HG03558 (cell line): ENCODE results near the gene TULP4.
A peak's percentile ranks its signal among the peaks of the same experiment; 100 is the strongest.

Experiments
- ATAC-seq: cut with Tn5 transposase; IDR thresholded peaks from one replicate; pipeline ENCODE4 v1.9.1; 2021; ENCODE audit warnings: moderate number of reproducible peaks; ENCODE audit not compliant: unreplicated experiment; ENCODE audit errors: extremely low read depth

TULP4 gene

DNA sequence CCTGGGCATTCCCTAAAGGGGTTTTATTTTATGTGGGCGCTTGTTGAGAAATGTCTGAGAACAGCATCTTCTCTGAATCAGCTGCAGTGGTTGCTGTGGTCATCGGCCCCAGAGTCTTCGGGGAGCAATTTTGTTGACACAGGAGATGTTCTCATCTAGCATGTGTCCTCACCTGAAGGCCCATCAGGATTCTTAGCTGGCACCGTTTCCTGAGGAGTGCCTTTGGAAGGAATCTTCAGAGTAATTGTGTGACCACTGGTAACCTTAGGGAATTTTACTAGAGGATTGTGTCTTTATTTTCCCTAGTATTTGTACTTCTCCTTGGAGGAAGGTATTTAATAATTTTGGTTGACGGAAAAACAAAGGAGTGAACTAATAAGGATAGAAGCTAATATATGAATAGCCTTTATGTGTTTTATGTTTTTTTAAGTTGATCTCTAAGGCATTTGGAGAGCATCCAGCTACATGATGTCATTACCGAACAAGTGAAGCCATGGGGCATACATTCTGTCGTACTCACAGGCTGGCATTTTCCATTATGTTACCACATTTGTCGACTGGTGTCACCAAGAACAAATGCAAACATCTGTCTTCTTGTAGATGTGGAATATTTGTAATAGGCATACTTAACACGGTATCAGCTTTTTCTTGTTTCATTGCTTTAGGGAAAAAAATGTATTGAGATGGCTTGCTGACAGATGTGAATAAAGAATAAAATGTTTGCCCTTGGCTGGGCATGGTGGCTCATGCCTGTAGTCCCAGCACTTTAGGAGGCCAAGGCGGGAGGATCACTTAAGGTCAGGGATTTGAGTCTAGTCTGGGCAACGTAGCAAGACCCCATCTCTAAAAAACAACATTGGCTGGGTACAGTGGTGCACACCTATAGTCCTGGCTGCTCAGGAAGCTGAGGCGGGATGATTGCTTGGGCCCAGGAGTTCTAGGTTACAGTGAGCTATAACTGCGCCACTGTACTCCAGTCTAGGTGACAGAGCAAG lies 41.9 kb downstream of the TULP4 start:
- ATAC-seq, result no peak

DNA sequence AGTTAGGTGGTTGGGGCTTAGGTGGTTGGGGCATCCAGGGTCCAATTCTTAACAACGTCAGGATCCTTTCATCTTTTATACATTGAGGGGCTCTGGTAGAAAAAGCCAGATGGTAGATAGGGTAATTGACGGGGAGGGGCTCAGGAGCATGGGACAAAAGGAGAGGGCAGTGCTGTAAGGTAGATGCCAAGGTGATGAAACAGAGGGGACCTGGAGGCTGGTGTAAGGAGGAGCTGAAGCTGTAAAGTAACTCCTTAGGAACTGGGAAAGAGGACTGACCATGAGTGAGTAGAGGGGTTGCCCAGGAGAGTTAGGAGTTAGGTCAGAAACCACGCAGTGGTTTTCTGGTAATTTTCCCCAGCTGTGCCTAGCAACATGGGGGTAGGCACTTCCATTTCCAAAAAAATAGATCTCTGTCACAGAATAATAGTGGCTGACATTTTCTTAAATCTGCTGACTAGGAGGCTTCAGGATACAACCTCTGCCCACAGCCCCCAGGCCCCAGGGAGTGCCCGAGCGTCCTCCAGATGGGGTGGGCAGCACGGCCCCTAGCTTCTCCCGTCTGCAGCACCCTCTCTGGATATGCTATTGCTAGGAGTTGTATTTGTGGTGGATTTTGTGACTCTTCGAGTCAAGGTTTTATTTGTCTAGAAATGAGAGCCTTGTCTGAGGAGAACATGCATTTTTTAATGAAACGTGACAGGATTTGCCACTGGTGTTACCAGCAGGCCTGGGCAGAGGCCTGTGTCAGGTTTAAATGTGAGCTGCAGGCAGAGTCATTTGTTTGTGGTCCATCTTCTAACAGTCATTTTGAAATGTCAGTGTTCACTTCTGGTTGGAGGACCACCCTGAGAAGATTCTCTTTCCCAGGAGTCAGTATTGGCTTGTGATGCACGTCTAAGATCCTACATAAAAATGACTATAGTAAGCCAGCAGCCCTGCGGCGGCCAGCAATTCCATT lies 44.6 kb downstream of the TULP4 start:
- ATAC-seq, result peak; percentile 20

DNA sequence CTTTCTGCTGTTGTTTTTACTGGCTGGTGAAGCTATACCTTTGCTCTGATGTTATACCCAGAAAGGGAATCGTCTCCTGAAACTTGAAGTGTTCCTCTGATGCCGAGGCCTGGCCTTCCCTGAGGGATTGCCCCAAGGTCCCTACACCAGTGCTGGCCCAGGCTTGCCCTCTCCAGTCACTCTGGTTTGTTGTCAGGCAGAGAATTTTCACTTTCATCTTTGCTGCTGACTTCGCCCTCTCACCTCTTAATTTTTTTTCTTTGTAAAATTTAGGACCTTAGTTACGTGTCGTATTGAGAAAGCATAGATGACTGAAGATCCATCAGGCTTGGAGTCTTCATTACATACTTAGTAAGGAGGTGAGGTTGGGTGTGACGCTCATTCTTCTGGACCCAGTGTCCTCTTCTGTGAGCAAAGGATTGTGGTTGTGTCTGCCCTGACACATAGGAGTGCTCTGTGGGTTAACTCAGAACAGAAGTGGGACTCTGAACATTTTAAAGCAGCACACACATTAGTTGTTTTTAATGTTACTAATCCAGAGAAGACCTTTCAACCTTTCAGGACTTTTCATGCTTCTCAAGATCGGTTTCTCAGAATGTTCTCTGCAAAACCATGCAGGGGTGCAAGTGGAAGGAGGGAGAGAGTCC lies 45.4 kb downstream of the TULP4 start:
- peak; percentile 44 for ATAC-seq

- no peak for ATAC-seq
Measured at GRCh38 chr6:158358450-158359077, 46.3 kb downstream of the TULP4 start.

DNA sequence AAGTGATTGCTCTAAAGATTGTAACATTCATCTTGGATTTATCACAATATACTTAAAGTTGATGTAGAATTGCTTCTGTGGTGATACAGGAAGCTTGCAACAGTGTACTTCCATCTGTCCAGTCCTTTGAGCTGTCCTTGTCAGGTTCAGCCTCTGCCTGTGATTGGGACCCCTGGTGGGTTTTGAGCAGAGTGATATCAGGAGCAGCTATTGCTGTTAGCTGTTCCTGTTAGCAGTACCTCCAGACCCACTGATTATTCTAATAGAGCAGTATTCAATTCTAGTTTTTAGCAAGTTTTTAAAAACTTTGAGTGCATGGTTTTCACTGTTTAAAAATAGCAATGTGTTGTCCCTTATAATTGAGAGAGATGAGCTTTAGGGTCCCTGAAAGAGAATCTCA lies 48.8 kb downstream of the TULP4 start:
- ATAC-seq, result no peak

- no peak for ATAC-seq
Measured at GRCh38 chr6:158361961-158362669, 49.9 kb downstream of the TULP4 start.

DNA sequence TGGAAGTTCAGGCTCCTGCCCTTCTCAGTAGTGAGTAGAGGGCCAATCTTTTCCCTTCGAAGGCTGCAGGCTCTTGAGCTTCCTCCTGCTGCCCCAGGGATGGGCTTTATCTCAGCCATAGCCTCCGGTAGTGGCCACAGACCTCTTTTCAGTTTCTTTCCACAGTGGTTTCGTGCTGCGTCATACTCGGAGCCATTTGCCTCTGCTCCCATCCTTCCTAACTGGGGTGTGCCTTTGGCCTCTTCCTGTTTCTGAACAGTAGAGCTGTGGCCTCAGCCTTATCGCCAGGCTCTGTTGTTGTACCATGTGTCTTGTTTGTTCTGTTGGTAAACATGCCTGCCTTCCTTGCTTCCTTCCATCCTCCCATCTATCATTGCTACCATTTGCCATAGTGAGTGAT lies 54.1 kb downstream of the TULP4 start:
- no peak for ATAC-seq

- no peak for ATAC-seq
Measured at GRCh38 chr6:158367816-158368215, 55.6 kb downstream of the TULP4 start.

DNA sequence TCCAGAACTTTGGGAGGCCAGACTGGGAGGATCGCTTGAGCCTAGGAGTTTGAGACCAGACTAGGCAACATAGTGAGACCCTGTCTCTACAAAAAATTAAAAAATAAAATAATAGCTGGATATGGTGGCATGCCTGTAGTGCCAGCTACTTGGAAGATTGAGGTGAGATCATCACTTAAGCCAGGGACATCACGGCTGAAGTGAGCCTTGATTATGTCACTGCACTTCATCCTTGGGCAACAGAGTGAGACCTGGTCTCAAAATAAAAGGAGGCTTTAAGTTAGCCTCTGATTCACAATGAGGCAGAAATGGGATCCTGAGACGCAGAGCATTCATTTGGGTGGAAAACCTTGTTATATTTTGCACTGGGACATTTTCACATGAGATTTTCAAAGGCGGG lies 57.0 kb downstream of the TULP4 start:
- ATAC-seq, result no peak

- no peak for ATAC-seq
Measured at GRCh38 chr6:158370805-158371204, 58.5 kb downstream of the TULP4 start.

GRCh38 chr6:158371261-158371660 lies 59.0 kb downstream of the TULP4 start:
- ATAC-seq, result no peak

DNA sequence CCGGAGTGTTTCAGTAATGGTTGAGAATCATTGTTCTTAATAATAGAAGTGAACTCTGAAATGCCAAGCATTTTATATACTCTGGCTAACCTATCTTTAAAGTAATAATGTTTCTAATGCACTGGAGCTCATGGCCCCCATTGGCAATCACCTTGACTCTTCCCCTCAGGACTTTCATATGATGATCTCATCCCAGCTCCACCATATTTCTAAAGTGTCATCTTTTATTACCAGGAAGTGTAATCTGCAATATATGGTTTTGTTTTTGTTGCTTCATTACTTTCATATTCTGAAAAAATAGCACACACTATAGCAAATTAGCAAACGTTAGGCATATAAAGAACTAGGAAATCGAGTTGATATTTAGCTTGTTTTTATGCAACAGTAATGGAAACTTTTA lies 60.3 kb downstream of the TULP4 start:
- no peak for ATAC-seq

DNA sequence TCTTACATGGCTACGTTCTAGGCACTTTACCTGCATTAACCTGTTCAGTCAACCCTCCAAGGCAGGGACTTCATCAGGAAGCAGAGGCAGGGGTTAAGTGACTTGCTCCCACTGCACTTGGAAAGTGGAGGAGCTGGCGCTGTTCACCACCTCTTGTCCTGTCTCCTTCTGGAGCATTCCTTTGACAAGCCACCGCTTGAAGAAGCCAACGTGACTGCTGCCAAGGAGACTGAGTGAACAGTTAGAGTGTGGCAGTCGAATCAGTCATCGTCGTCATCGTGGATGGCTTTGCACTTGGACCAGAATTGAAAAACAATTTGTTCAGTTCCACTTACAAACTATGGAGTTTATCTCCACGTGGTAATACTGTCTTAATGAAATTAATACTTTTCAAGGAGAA lies 60.9 kb downstream of the TULP4 start:
- ATAC-seq, result no peak

DNA sequence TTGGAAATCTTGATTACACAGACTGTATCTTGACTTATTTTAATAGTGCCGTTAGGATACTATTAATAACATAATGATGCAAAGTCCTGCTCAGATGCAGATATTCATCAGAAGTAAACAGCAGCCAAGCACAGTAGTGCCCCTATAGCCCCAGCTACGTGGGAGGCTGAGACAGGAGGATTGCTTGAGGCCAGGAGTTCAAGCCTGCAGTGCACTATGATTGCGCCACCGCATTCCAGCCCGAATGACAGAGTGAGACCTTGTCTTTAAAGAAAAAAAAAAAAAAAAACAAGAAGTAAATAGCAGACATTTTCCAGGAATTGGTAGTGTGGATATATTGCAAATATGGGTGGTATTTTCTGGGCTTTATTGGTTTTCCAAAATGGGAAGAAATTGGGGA lies 61.8 kb downstream of the TULP4 start:
- no peak for ATAC-seq

DNA sequence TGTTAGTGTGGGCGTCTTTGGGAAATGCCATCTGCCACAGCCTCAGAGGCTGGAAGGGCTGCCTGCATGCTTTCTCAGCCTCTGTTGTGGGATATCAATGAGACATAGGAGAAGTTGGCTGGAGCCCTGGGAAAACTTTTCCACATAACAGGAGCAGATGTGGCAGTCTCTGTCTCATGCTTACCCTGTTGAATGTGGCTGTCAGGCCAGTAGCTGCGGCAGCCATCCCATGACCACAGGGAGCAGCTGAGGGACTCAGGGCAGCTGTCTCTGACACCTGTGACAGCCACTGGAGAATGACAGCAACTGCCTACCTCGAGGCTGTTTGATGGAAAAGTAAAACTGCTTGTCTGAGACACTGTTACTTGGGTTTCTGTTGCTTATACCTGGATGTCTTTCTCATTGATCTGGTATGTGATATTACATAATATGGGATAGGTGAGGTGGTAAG lies 64.4 kb downstream of the TULP4 start:
- no peak for ATAC-seq

DNA sequence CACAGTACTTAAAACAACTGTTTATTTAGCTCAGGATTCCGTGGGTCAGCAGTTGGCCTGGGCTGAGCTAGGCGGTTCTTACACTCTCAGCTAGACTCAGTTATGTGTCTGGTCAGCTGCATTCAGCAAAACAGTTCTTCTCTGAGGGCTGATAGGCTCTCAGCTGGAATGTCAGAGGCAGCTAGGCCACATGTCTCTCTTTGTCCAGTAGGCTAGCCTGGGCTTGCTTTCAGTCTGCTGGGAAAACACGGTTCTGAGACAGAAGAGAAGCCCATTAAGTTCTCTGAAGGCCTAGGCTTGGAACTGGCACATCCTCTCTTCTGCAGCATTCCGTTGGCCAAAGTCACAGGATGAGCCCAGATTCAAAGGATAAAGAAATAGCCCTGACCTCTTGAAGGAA lies 65.6 kb downstream of the TULP4 start:
- no peak for ATAC-seq

- ATAC-seq, result no peak
Measured at GRCh38 chr6:158379336-158379735, 67.1 kb downstream of the TULP4 start.

- ATAC-seq, result no peak
Measured at GRCh38 chr6:158381214-158381613, 68.9 kb downstream of the TULP4 start.

DNA sequence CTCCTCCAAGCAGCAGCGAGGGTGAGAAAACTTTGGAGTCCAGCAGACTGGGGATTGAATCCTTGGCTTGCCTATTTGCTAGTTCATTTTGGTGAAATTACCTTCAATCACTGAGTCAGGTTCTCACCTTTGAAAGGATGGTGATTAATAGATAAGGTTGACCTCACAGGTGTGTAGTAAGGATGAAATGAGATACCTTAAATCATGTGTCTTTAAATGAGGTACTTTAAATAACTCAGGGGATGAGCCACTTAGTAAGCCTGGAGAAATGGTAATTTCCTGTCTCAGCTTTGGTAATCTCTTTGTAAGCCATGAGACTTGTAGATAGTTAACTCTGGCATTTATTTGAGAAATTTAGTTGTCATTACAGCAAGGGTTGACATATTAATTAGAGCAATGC lies 70.2 kb downstream of the TULP4 start:
- no peak for ATAC-seq
